Gastrocnemius medialis (tissue), 4 donors: Measurements from ENCODE around the gene FAM222B.

Experiments
- CTCF ChIP-seq, 5 experiments: fragments of 450-650 bp in 3 of 5; fragments of 200-600 bp in 2 of 5; sonication (generic) in 2 of 5; IDR thresholded peaks in 4 of 5; conservative IDR thresholded peaks in 1 of 5; 1 replicate in 4 of 5; 2 replicates in 1 of 5; pipeline ENCODE4 v1.5.1; 2016 to 2019; ENCODE audit warnings: antibody characterized with exemption in 5 of 5, mild to moderate bottlenecking in 3 of 5, moderate library complexity in 3 of 5
- POLR2A ChIP-seq, 2 donors: fragments of 450-650 bp; IDR thresholded peaks; one replicate each; pipeline ENCODE4 v1.6.1; 2017; ENCODE audit warnings: antibody characterized with exemption in 2 of 2, mild to moderate bottlenecking in 2 of 2, moderate library complexity in 2 of 2

GRCh38 chr17:28879886-28880571 is 37.4 kb upstream of the FAM222B start:
- TF ChIP-seq CTCF (IDR thresholded peaks at IDR 0.05 in 4 of 5, conservative IDR thresholded peaks at IDR 0.05 in 1 of 5) (no peak), POLR2A (IDR thresholded peaks at IDR 0.05) (no peak)
